SK-N-SH (cell line): ENCODE results near the gene NDUFS2.

Source experiments
- CTCF ChIP-seq: fragments of 200-600 bp; sonication (generic); IDR thresholded peaks from 2 replicates; pipeline ENCODE4 v1.6.1; 2017; ENCODE audit warnings: antibody characterized with exemption, mild to moderate bottlenecking, moderate library complexity
- FOXJ3 ChIP-seq: sonication (generic); formaldehyde crosslinking; IDR thresholded peaks from 2 replicates; pipeline ENCODE4 v1.5.1; 2020; ENCODE audit warnings: mild to moderate bottlenecking, missing genetic modification reagents
- MXI1 ChIP-seq: IDR thresholded peaks from 2 replicates; pipeline ENCODE4 v1.6.1; 2012; ENCODE audit warnings: mild to moderate bottlenecking, low read depth, low read length, improper control_type of control experiment
- NRF1 ChIP-seq: IDR thresholded peaks from 2 replicates; pipeline ENCODE4 v1.6.1; 2012; ENCODE audit warnings: low read depth, mild to moderate bottlenecking, low read length
- TAF1 ChIP-seq: IDR thresholded peaks from 2 replicates; pipeline ENCODE4 v1.6.1; 2012; ENCODE audit warnings: low read depth, mild to moderate bottlenecking, low read length, moderate library complexity, borderline replicate concordance
- TEAD4 ChIP-seq: IDR thresholded peaks from 2 replicates; pipeline ENCODE4 v1.4.0; 2012; ENCODE audit warnings: mild to moderate bottlenecking, borderline replicate concordance; ENCODE audit not compliant: insufficient read depth
- YY1 ChIP-seq: IDR thresholded peaks from 2 replicates; pipeline ENCODE4 v1.4.0; 2012; ENCODE audit warnings: low read depth, mild to moderate bottlenecking

DNA sequence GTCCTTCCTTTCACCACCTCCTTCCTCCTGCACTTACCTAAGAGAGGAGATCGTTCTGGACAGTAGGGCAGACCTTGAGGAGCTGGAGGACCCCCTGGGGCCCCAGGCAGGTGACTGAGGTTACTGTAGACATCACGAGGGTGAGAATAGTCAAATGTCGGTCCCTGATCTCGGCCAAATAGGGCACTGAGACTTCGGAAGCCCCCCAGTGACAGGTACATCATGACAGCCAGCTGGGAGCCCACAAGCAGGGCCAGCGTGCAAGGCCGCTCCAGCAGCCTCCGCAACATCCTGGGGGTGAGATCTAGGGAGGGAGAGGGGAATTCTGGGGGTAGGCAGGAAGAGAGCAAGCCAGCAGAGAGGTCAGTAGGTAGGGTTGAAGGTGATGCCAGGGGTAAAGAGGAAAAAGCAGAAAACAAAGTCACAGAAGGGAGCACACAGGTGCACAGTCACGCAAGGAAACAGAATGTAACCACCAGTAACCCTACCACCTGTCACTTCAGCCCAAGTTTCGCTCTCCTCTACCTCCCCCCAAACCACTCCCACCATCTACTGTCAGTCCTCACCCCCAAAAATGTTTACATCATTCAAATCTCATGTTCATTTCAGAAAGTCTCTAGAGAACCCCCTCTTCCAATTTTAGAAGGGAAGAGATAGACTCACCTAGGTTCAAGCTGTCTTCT is 26.3 kb upstream of the NDUFS2 start:
- TF ChIP-seq TEAD4 (no peak), CTCF (no peak), YY1 (no peak), NRF1 (no peak), TAF1 (no peak), MXI1 (no peak), FOXJ3 (CRISPR knock-in tag) (no peak)
